Astrocyte of the cerebellum (primary cell): ENCODE results near the gene MEA1.
"Not testable (repeated sequence)": the region's sequence is repeated elsewhere in the genome, so short reads cannot be mapped to it uniquely, and the experiment has no call there.

Source experiments
- DNase-seq: peaks from one replicate; pipeline ENCODE4 v3.0.0-alpha.2; 2011; ENCODE audit warnings: low read depth
- H3K4me3 ChIP-seq: 2 replicates; pipeline ENCODE4 v1.5.1; 2011; ENCODE audit warnings: mild to moderate bottlenecking, low read depth, low read length, moderate library complexity
- CTCF ChIP-seq: IDR thresholded peaks from 2 replicates; pipeline ENCODE4 v1.5.1; 2012; ENCODE audit warnings: low read length, low read depth, moderate library complexity, mild to moderate bottlenecking; ENCODE audit errors: missing control alignments
- in situ Hi-C: cut with HindIII; loops from 2 replicates; pipeline ENCODE4 v1.10.0; 2017; ENCODE audit warnings: low sequenced_read_pairs

The MEA1 gene

DNA sequence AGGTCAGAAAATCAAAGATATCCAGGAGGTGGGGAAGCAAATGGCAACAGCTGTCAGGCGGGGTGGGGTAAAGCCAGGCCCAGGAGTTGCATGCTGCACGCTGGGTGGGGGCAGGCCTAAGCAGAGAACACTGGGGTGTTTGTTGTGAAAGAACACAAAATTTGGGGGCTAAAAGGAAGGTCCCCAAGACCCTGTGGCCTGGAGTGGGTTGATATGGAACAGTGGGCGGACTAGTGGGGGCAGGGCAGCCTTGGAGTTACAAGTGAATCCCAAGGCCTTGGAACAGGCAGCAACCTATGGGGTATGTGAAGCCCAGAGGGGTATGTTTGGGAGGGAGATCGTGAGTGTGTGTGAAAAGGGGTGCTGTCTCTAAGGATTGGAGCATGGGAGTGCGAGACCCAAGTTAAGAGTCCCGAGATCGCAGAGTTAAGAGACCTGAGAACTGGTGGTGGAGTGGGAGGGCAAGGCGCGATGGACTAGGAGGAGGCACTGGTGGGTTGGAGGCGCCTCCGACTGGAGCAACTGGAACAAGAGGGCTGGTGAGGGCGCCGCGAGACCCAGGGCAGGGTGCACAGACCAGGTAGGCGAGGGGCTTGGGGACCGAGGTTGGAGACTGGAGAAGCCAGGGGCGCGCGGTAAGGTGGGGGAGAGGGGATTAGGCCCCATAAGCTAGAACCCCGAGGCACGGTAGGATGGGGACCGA is 39.2 kb upstream of the MEA1 start:
- in situ Hi-C loops, result no loop called here
- peak overlapping the region; percentile 85 for H3K4me3 ChIP-seq
- DNase-seq, result no peak
- TF ChIP-seq CTCF, result no peak

DNA sequence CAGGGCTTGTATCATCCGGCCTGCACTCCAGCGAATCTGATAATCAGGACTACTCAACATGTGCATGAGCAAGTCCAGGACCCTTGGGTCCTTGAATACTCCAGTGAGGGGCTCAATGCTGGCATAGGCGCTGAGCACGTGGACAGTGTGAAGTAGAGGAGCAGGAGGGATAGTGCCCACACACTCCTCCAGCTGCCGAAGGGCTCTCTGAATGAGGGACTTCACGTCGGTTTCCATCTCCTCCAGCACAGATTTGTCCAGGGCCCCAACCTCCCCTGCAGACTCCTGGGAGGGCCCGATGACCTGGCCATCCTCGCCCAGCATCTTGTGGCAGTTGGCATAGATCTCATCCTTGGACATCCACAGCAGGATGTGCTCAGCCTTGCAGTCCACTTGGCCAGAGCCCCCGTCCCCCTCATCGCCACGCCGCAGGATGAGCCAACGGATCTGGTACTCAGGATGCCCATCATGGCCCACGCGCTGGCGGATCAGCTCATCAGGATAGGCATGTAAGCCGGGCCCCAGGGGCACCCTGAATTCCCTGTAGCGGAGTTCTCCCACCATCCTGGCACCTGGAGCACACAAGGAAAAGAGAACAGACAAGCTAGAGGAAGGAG is 38.6 kb upstream of the MEA1 start:
- H3K4me3 ChIP-seq, result peak overlapping the region; percentile 85
- no peak for TF ChIP-seq CTCF
- in situ Hi-C loops, result no loop called here
- no peak for DNase-seq

DNA sequence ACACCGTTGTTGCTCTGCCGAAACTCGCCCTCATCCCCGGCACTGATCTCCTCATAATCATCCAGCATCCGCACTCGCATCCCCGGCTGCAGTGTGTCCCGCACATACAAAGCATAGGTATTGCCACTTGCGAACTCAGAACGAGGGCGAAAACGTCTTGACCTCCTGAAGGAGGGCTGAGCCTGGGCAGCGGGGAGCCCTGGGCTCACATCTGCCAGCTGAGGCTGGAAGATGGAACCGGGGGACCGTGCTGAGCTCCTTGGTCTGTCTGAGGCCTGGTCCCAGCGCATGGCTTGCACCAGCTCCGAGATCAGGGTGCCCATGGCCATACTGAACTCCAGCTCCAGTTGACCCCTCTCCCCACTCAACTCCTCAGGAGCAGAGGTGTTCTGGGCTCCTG is 37.2 kb upstream of the MEA1 start:
- in situ Hi-C loops, result no loop called here
- no peak for TF ChIP-seq CTCF
- H3K4me3 ChIP-seq, result no peak overlapping the region
- no peak for DNase-seq

GRCh38 chr6:43047998-43048397 is 34.3 kb upstream of the MEA1 start:
- no peak for TF ChIP-seq CTCF
- in situ Hi-C loops, result no loop called here
- DNase-seq, result no peak
- H3K4me3 ChIP-seq, result no peak overlapping the region

GRCh38 chr6:43045371-43045930 is 31.7 kb upstream of the MEA1 start:
- no peak overlapping the region for H3K4me3 ChIP-seq
- DNase-seq, result no peak
- in situ Hi-C loops, result no loop called here
- no peak for TF ChIP-seq CTCF

GRCh38 chr6:43043310-43043709 is 29.6 kb upstream of the MEA1 start:
- DNase-seq, result no peak
- no peak overlapping the region for H3K4me3 ChIP-seq
- in situ Hi-C loops, result no loop called here
- TF ChIP-seq CTCF, result no peak

DNA sequence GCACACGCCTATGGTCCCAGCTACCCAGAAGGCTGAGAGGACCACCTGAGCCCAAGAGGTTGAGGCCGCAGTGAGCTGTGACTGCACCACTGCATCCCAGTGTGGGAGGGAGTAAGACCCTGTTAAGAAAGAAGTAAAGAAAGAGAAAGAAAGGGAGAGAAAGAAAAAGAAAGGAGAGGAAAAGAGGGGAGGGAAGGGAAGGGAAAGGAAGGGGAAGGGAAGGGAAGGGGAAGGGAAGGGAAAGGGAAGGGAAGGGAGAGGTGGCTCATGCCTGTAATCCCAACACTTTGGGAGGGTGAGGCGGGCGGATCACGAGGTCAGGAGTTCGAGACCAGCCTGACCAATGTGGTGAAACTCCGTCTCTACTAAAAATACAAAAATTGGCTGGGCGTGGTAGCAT is 27.7 kb upstream of the MEA1 start:
- in situ Hi-C loops, result not testable (repeated sequence)

More for the DNA sequence above, 27.7 kb upstream of the MEA1 start:
- not testable (repeated sequence) for DNase-seq, H3K4me3 ChIP-seq
